ENCODE results near the gene NAPG.
"Not testable (repeated sequence)": the region's sequence is repeated elsewhere in the genome, so short reads cannot be mapped to it uniquely, and the experiment has no call there.

NAPG gene

GRCh38 chr18:10552226-10552625 is 26.4 kb downstream of the NAPG start:
- no peak for TF ChIP-seq CTCF (IDR thresholded peaks at IDR 0.05)
- intact Hi-C loops (cut with DNase I; ENCODE audit: low total_unique reads): no loop called here
- no peak for DNase-seq
- H3K27ac ChIP-seq: no peak overlapping the region
- H3K4me3 ChIP-seq: no peak overlapping the region
- no peaks in the 10 kb centered on the region for H3K9me3 ChIP-seq
- H3K27me3 ChIP-seq: no peaks in the 10 kb centered on the region
- no peaks in the 10 kb centered on the region for H3K4me1 ChIP-seq
- H3K36me3 ChIP-seq: peaks cover 82 to 98% (median 85%) of the 10 kb centered on the region in 3 donors

GRCh38 chr18:10556251-10556650 is 30.4 kb downstream of the NAPG start:
- H3K4me3 ChIP-seq; H3K9me3 ChIP-seq; intact Hi-C loops (cut with DNase I; ENCODE audit: low total_unique reads); H3K27ac ChIP-seq; H3K27me3 ChIP-seq; H3K4me1 ChIP-seq; DNase-seq: not testable (repeated sequence)
- H3K36me3 ChIP-seq: peaks cover 45 to 69% (median 54%) of the 10 kb centered on the region in 3 donors

- intact Hi-C loops (cut with DNase I; ENCODE audit: low total_unique reads): no loop called here
- H3K4me3 ChIP-seq: no peak overlapping the region
- TF ChIP-seq CTCF (IDR thresholded peaks at IDR 0.05): no peak
- peaks cover 36 to 60% (median 45%) of the 10 kb centered on the region in 3 donors for H3K36me3 ChIP-seq
- H3K27me3 ChIP-seq: no peaks in the 10 kb centered on the region
- H3K27ac ChIP-seq: no peak overlapping the region
- DNase-seq: no peak
- H3K9me3 ChIP-seq: no peaks in the 10 kb centered on the region
- peaks cover 0 to 14% (median 10%) of the 10 kb centered on the region in 4 donors for H3K4me1 ChIP-seq
These were observed 31.4 kb downstream of the NAPG start for GRCh38 chr18:10557085-10557677.

DNA sequence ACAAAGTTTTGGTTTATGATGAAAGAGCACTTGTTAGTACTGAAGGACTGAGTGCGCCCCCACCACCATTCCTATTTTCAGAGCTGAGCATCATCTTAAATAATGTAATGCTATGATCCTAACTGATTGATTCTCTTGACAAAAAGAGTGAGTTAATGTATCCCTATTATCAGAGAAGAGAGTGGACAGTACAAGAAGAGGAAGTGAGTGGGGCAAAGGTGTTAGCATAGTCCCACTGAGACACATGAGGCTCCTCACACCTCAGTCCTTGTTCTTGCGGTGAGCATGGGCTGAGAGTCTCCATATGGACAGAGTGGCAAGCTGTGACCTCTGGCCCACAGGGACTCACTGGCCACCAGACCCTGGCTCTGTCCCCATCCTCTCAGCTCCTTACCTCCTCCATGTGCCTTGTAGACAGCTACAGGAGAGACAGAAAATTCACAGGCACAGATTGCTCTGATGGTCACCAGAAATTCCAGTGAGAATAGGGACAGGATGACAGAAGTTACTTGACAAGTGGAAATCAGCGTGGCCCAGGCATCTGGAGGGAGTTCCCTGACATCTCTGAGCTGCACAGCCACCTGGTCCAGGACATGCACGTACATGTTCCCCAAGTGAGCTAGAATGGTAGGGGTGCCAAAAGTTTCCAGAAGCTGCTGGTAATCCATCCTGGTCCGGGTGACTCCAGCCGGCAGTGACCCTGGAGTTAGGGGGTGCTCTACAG is 32.6 kb downstream of the NAPG start:
- TF ChIP-seq CTCF (IDR thresholded peaks at IDR 0.05): no peak
- Histone ChIP-seq H3K36me3 (peaks cover 24 to 48% (median 33%) of the 10 kb centered on the region in 3 donors), H3K4me1 (peaks cover 0 to 27% (median 14%) of the 10 kb centered on the region in 4 donors), H3K27me3 (no peaks in the 10 kb centered on the region), H3K4me3 (no peak overlapping the region), H3K9me3 (no peaks in the 10 kb centered on the region), H3K27ac (no peak overlapping the region)
- no peak for DNase-seq
- intact Hi-C loops (cut with DNase I; ENCODE audit: low total_unique reads): no loop called here

- Histone ChIP-seq H3K4me1 (peaks cover 0 to 32% (median 16%) of the 10 kb centered on the region in 4 donors), H3K27me3 (no peaks in the 10 kb centered on the region), H3K9me3 (no peaks in the 10 kb centered on the region), H3K27ac (no peak overlapping the region), H3K4me3 (no peak overlapping the region), H3K36me3 (peaks cover 21 to 43% (median 28%) of the 10 kb centered on the region in 3 donors)
- intact Hi-C loops (cut with DNase I; ENCODE audit: low total_unique reads): no loop called here
- TF ChIP-seq CTCF (IDR thresholded peaks at IDR 0.05): no peak
- DNase-seq: no peak
These were observed 33.1 kb downstream of the NAPG start for GRCh38 chr18:10558967-10559298.

Measured in tibial artery (tissue), 4 donors.